OCI-LY1 (cell line): ENCODE measurements around the gene KIFAP3.
"Not testable (repeated sequence)": the region's sequence is repeated elsewhere in the genome, so short reads cannot be mapped to it uniquely, and the experiment has no call there.

ENCODE experiments used
- H2AFZ ChIP-seq: fragments of 200-600 bp; sonication (generic), shearing (Covaris generic); 2 replicates; pipeline ENCODE4 v1.6.0; 2014; ENCODE audit warnings: antibody characterized with exemption, mild to moderate bottlenecking, low read length
- H3F3A ChIP-seq: fragments of 200-600 bp; sonication (generic), shearing (Covaris generic); 2 replicates; pipeline ENCODE4 v1.6.0; 2014; ENCODE audit warnings: mild to moderate bottlenecking, antibody characterized with exemption, low read length, moderate library complexity; ENCODE audit not compliant: insufficient read depth
- H3K27ac ChIP-seq: fragments of 200-600 bp; sonication (generic); 2 replicates; pipeline ENCODE4 v1.5.1; 2014; ENCODE audit warnings: low read length, mixed run types, mild to moderate bottlenecking, low read depth; ENCODE audit not compliant: poor library complexity, severe bottlenecking
- H3K27me3 ChIP-seq: fragments of 200-600 bp; sonication (generic); 2 replicates; pipeline ENCODE4 v1.6.0; 2014; ENCODE audit warnings: antibody characterized with exemption, mild to moderate bottlenecking, low read length, moderate library complexity; ENCODE audit not compliant: insufficient read depth
- H3K36me3 ChIP-seq: fragments of 200-600 bp; sonication (generic); 2 replicates; pipeline ENCODE4 v1.6.1; 2014; ENCODE audit warnings: mild to moderate bottlenecking, antibody characterized with exemption, low read length, moderate library complexity, mixed read lengths; ENCODE audit not compliant: insufficient read depth
- H3K4me1 ChIP-seq: fragments of 200-600 bp; sonication (generic); 2 replicates; pipeline ENCODE4 v1.5.1; 2014; ENCODE audit warnings: mild to moderate bottlenecking, low read length, moderate library complexity; ENCODE audit not compliant: insufficient read depth, severe bottlenecking
- H3K4me2 ChIP-seq: fragments of 200-600 bp; sonication (generic), shearing (Covaris generic); 2 replicates; pipeline ENCODE4 v1.6.1; 2014; ENCODE audit warnings: low read length
- H3K4me3 ChIP-seq: fragments of 200-600 bp; sonication (generic); 2 replicates; pipeline ENCODE4 v1.5.1; 2014; ENCODE audit warnings: low read length, low read depth, mild to moderate bottlenecking, mixed read lengths; ENCODE audit not compliant: poor library complexity, severe bottlenecking
- H3K79me2 ChIP-seq: fragments of 200-600 bp; shearing (Covaris generic); 2 replicates; pipeline ENCODE4 v1.6.1; 2016; ENCODE audit warnings: mixed run types, low read length, mixed read lengths; ENCODE audit not compliant: insufficient read depth
- H3K9ac ChIP-seq: fragments of 200-600 bp; sonication (generic), shearing (Covaris generic); 2 replicates; pipeline ENCODE4 v1.6.1; 2014; ENCODE audit warnings: mild to moderate bottlenecking, low read length, mixed read lengths
- H3K9me2 ChIP-seq: fragments of 200-600 bp; sonication (generic), shearing (Covaris generic); 2 replicates; pipeline ENCODE4 v1.6.1; 2014; ENCODE audit warnings: low read depth, mild to moderate bottlenecking, low read length, mixed read lengths
- H3K9me3 ChIP-seq: fragments of 200-600 bp; shearing (Covaris generic); 2 replicates; pipeline ENCODE4 v1.6.1; 2014; ENCODE audit warnings: low read length, mixed read lengths
- H4K20me1 ChIP-seq: fragments of 200-600 bp; sonication (generic), shearing (Covaris generic); 2 replicates; pipeline ENCODE4 v1.6.0; 2016; ENCODE audit warnings: mild to moderate bottlenecking, low read length; ENCODE audit not compliant: insufficient read depth
- CTCF ChIP-seq: fragments of 200-600 bp; sonication (generic), shearing (Covaris generic); IDR thresholded peaks from 2 replicates; pipeline ENCODE4 v1.5.1; 2017; ENCODE audit warnings: mild to moderate bottlenecking, antibody characterized with exemption, low read length, moderate library complexity, mixed read lengths
- EZH2 ChIP-seq: fragments of 200-600 bp; sonication (generic), shearing (Covaris generic); IDR thresholded peaks from 2 replicates; pipeline ENCODE4 v1.8.0; 2017; ENCODE audit warnings: borderline replicate concordance, mixed run types, mild to moderate bottlenecking, antibody characterized with exemption, low read length, moderate library complexity, mixed read lengths

The KIFAP3 gene

GRCh38 chr1:170067253-170067819 is 7.2 kb downstream of the KIFAP3 start:
- H3K4me3 ChIP-seq, result no peak overlapping the region

GRCh38 chr1:170064821-170065220 is 9.7 kb downstream of the KIFAP3 start:
- no peaks in the 10 kb centered on the region for H4K20me1 ChIP-seq
- no peak overlapping the region for H2AFZ ChIP-seq
- no peaks in the 10 kb centered on the region for H3F3A ChIP-seq
- no peak overlapping the region for H3K4me3 ChIP-seq
- H3K4me1 ChIP-seq, result no peaks in the 10 kb centered on the region
- no peaks in the 10 kb centered on the region for H3K9me3 ChIP-seq
- TF ChIP-seq CTCF (no peak), EZH2 (no peak)
- no peaks in the 10 kb centered on the region for H3K27me3 ChIP-seq
- H3K9me2 ChIP-seq, result no peaks in the 10 kb centered on the region
- H3K4me2 ChIP-seq, result no peak overlapping the region
- no peaks in the 10 kb centered on the region for H3K36me3 ChIP-seq
- H3K27ac ChIP-seq, result no peak overlapping the region
- H3K9ac ChIP-seq, result no peak overlapping the region
- no peaks in the 10 kb centered on the region for H3K79me2 ChIP-seq

More at GRCh38 chr1:170067253-170067819, 7.2 kb downstream of the KIFAP3 start:
- no peaks in the 10 kb centered on the region for H3K36me3 ChIP-seq
- no peaks in the 10 kb centered on the region for H3K4me1 ChIP-seq
- no peaks in the 10 kb centered on the region for H3F3A ChIP-seq
- TF ChIP-seq CTCF (0 out of 2 replicates have a peak, but pooled peaks have one; percentile 12), EZH2 (no peak)
- peaks cover 6% of the 10 kb centered on the region; the same call in 1 of the 2 replicates for H3K9me3 ChIP-seq
- H3K27me3 ChIP-seq, result no peaks in the 10 kb centered on the region
- H3K4me2 ChIP-seq, result no peak overlapping the region
- H3K9ac ChIP-seq, result no peak overlapping the region
- H4K20me1 ChIP-seq, result no peaks in the 10 kb centered on the region
- no peak overlapping the region for H2AFZ ChIP-seq
- no peaks in the 10 kb centered on the region for H3K9me2 ChIP-seq
- no peak overlapping the region for H3K27ac ChIP-seq
- no peaks in the 10 kb centered on the region for H3K79me2 ChIP-seq

GRCh38 chr1:170063109-170063826 is 11.2 kb downstream of the KIFAP3 start:
- Histone ChIP-seq H3K4me2 (no peak overlapping the region), H3F3A (no peaks in the 10 kb centered on the region), H3K27ac (no peak overlapping the region), H3K9ac (no peak overlapping the region), H3K4me3 (no peak overlapping the region), H3K36me3 (no peaks in the 10 kb centered on the region), H3K9me2 (no peaks in the 10 kb centered on the region), H3K79me2 (no peaks in the 10 kb centered on the region), H3K9me3 (no peaks in the 10 kb centered on the region), H2AFZ (no peak overlapping the region), H3K27me3 (no peaks in the 10 kb centered on the region), H4K20me1 (no peaks in the 10 kb centered on the region), H3K4me1 (no peaks in the 10 kb centered on the region)
- no peak for TF ChIP-seq CTCF
- TF ChIP-seq EZH2, result no peak

GRCh38 chr1:170061676-170062075 is 12.8 kb downstream of the KIFAP3 start:
- not testable (repeated sequence) for H3K27me3 ChIP-seq, H2AFZ ChIP-seq, H3K79me2 ChIP-seq, H3K9me3 ChIP-seq, H3K4me3 ChIP-seq, H3F3A ChIP-seq, H4K20me1 ChIP-seq, H3K36me3 ChIP-seq, H3K4me1 ChIP-seq, H3K4me2 ChIP-seq, H3K27ac ChIP-seq, H3K9me2 ChIP-seq, H3K9ac ChIP-seq

- H3K4me1 ChIP-seq, H3K9ac ChIP-seq, H3K4me3 ChIP-seq, H3K9me2 ChIP-seq, H3F3A ChIP-seq, H2AFZ ChIP-seq, H3K36me3 ChIP-seq, H3K27ac ChIP-seq, H3K27me3 ChIP-seq, H3K4me2 ChIP-seq, H3K9me3 ChIP-seq, H3K79me2 ChIP-seq, H4K20me1 ChIP-seq: not testable (repeated sequence)
Observed at GRCh38 chr1:170060015-170060520, 14.4 kb downstream of the KIFAP3 start.
